Measurements from ENCODE around the gene DYTN. TPM values are rescaled to one million over a fixed set of nuclear protein-coding genes. Genes with fewer than 3 reads are reported as not detected.

DYTN gene
- total RNA-seq, 2 experiments from 2014 or later, result not detected

GRCh38 chr2:206626108-206626507, 92.1 kb downstream of the DYTN start:
- Mint-ChIP-seq H3K4me3 (no peak overlapping the region), H3K27me3 (peaks cover 7% of the 10 kb centered on the region), H3K27ac (no peak overlapping the region), H3K9me3 (no peaks in the 10 kb centered on the region), H3K36me3 (ENCODE audit: low read depth) (no peaks in the 10 kb centered on the region), H3K4me1 (no peaks in the 10 kb centered on the region)
- CTCF ChIA-PET, result no interaction called here
- POLR2A ChIA-PET, result no interaction called here
- no peak for DNase-seq

- H3K4me3 Mint-ChIP-seq, result no peak overlapping the region
- DNase-seq, result no peak
- no peak overlapping the region for H3K27ac Mint-ChIP-seq
- ChIA-PET CTCF (interaction anchor here (0.7 to 1.1 kb wide), 2 partner anchors 22 to 34 kb away, joined by 3 to 4 read pairs; no protein-coding TSS in a partner anchor), POLR2A (interaction anchor here (0.6 kb wide), 1 partner anchor 1363 kb away, joined by 4 read pairs; no protein-coding TSS in a partner anchor)
- H3K27me3 Mint-ChIP-seq, result peaks cover 5% of the 10 kb centered on the region
- H3K4me1 Mint-ChIP-seq, result no peaks in the 10 kb centered on the region
- no peaks in the 10 kb centered on the region for H3K9me3 Mint-ChIP-seq
- H3K36me3 Mint-ChIP-seq (ENCODE audit: low read depth), result no peaks in the 10 kb centered on the region
Observed at GRCh38 chr2:206619011-206619410, 99.2 kb downstream of the DYTN start.

- Mint-ChIP-seq H3K36me3 (ENCODE audit: low read depth) (no peaks in the 10 kb centered on the region), H3K27ac (no peak overlapping the region), H3K9me3 (no peaks in the 10 kb centered on the region), H3K4me3 (no peak overlapping the region), H3K4me1 (no peaks in the 10 kb centered on the region), H3K27me3 (peaks cover 5% of the 10 kb centered on the region)
- no peak for DNase-seq
- POLR2A ChIA-PET, result no interaction called here
- CTCF ChIA-PET, result no interaction called here
Observed at GRCh38 chr2:206616151-206616550, 102.0 kb downstream of the DYTN start.

- CTCF ChIA-PET, result no interaction called here
- DNase-seq, result no peak
- no peaks in the 10 kb centered on the region for H3K36me3 Mint-ChIP-seq (ENCODE audit: low read depth)
- POLR2A ChIA-PET, result no interaction called here
- H3K4me1 Mint-ChIP-seq, result no peaks in the 10 kb centered on the region
- peaks cover 5% of the 10 kb centered on the region for H3K27me3 Mint-ChIP-seq
- no peaks in the 10 kb centered on the region for H3K9me3 Mint-ChIP-seq
- no peak overlapping the region for H3K4me3 Mint-ChIP-seq
- H3K27ac Mint-ChIP-seq, result no peak overlapping the region
Observed at GRCh38 chr2:206615417-206616089, 102.6 kb downstream of the DYTN start.

- ChIA-PET CTCF (no interaction called here), POLR2A (no interaction called here)
- H3K36me3 Mint-ChIP-seq (ENCODE audit: low read depth), result no peaks in the 10 kb centered on the region
- peaks cover 5% of the 10 kb centered on the region for H3K27me3 Mint-ChIP-seq
- DNase-seq, result no peak
- no peaks in the 10 kb centered on the region for H3K4me1 Mint-ChIP-seq
- H3K27ac Mint-ChIP-seq, result no peak overlapping the region
- H3K4me3 Mint-ChIP-seq, result no peak overlapping the region
- H3K9me3 Mint-ChIP-seq, result no peaks in the 10 kb centered on the region
Observed at GRCh38 chr2:206614811-206615210, 103.4 kb downstream of the DYTN start.

GRCh38 chr2:206611736-206612135, 106.5 kb downstream of the DYTN start:
- H3K4me1 Mint-ChIP-seq, result peaks cover 5% of the 10 kb centered on the region
- CTCF ChIA-PET, result no interaction called here
- H3K27me3 Mint-ChIP-seq, result no peaks in the 10 kb centered on the region
- POLR2A ChIA-PET, result no interaction called here
- no peak for DNase-seq
- H3K9me3 Mint-ChIP-seq, result no peaks in the 10 kb centered on the region
- no peak overlapping the region for H3K27ac Mint-ChIP-seq
- no peak overlapping the region for H3K4me3 Mint-ChIP-seq
- no peaks in the 10 kb centered on the region for H3K36me3 Mint-ChIP-seq (ENCODE audit: low read depth)

- no peak overlapping the region for H3K4me3 Mint-ChIP-seq
- peaks cover 5% of the 10 kb centered on the region for H3K4me1 Mint-ChIP-seq
- no peak for DNase-seq
- H3K9me3 Mint-ChIP-seq, result no peaks in the 10 kb centered on the region
- POLR2A ChIA-PET, result no interaction called here
- CTCF ChIA-PET, result no interaction called here
- H3K27ac Mint-ChIP-seq, result no peak overlapping the region
- H3K27me3 Mint-ChIP-seq, result no peaks in the 10 kb centered on the region
- H3K36me3 Mint-ChIP-seq (ENCODE audit: low read depth), result no peaks in the 10 kb centered on the region
Observed at GRCh38 chr2:206611191-206611590, 107.0 kb downstream of the DYTN start.

- ChIA-PET POLR2A (no interaction called here), CTCF (no interaction called here)
- Mint-ChIP-seq H3K27ac (no peak overlapping the region), H3K9me3 (no peaks in the 10 kb centered on the region), H3K4me1 (peaks cover 5% of the 10 kb centered on the region), H3K4me3 (no peak overlapping the region), H3K27me3 (no peaks in the 10 kb centered on the region), H3K36me3 (ENCODE audit: low read depth) (no peaks in the 10 kb centered on the region)
- DNase-seq, result no peak
Observed at GRCh38 chr2:206610451-206610850, 107.7 kb downstream of the DYTN start.

GRCh38 chr2:206603243-206603642, 115.0 kb downstream of the DYTN start:
- Mint-ChIP-seq H3K4me3 (no peak overlapping the region), H3K9me3 (no peaks in the 10 kb centered on the region), H3K27me3 (peaks cover 2% of the 10 kb centered on the region), H3K27ac (no peak overlapping the region), H3K4me1 (no peaks in the 10 kb centered on the region), H3K36me3 (ENCODE audit: low read depth) (no peaks in the 10 kb centered on the region)
- ChIA-PET POLR2A (no interaction called here), CTCF (no interaction called here)
- no peak for DNase-seq

Other genes starting within 250 kb of the DYTN start
- gene FAM237A, start 75.9 kb downstream of the DYTN start, total RNA-seq, result not detected
- under 1 TPM; 0.40 to 0.50 TPM for gene MDH1B, start 46.9 kb upstream of the DYTN start, total RNA-seq
- gene FASTKD2, start 47.2 kb upstream of the DYTN start, total RNA-seq, result 10 to 100 TPM; 19.3 TPM
- gene CPO, start 221.1 kb upstream of the DYTN start, total RNA-seq, result not detected